HUDEP-2 (cell line): ENCODE data around the gene SRGN.
A peak's percentile ranks its signal among the peaks of the same experiment; 100 is the strongest.

ENCODE experiments used
- DNase-seq, 76 experiments: peaks; one replicate each; lab custom pipeline; 2025; ENCODE audit not compliant: unreplicated experiment in 76 of 76; lab: John Stamatoyannopoulos, UW

Gene SRGN

GRCh38 chr10:69089638-69090599 lies 2.0 kb downstream of the SRGN start:
- peak in 1 of 76 experiments; percentile 16 for DNase-seq

- no peak for DNase-seq
Observed at GRCh38 chr10:69090685-69091084, 2.8 kb downstream of the SRGN start.

- no peak for DNase-seq
Observed at GRCh38 chr10:69091143-69091651, 3.3 kb downstream of the SRGN start.

- peak in 67 of 76 experiments; percentile 6 to 85 (median 57) for DNase-seq
Observed at GRCh38 chr10:69092959-69093850, 5.3 kb downstream of the SRGN start.

GRCh38 chr10:69093933-69094332 lies 6.0 kb downstream of the SRGN start:
- peak in 7 of 76 experiments; percentile 5 to 28 (median 13) for DNase-seq

- no peak for DNase-seq
Observed at GRCh38 chr10:69096045-69096444, 8.1 kb downstream of the SRGN start.

GRCh38 chr10:69097729-69098128 lies 9.8 kb downstream of the SRGN start:
- no peak for DNase-seq

- no peak for DNase-seq
Observed at GRCh38 chr10:69100136-69100872, 12.4 kb downstream of the SRGN start.

- peak in 10 of 76 experiments; percentile 1 to 52 (median 20) for DNase-seq
Observed at GRCh38 chr10:69101451-69102095, 13.7 kb downstream of the SRGN start.

GRCh38 chr10:69102440-69102839 lies 14.5 kb downstream of the SRGN start:
- DNase-seq = no peak

GRCh38 chr10:69103784-69104183 lies 15.9 kb downstream of the SRGN start:
- DNase-seq = no peak

GRCh38 chr10:69104994-69105790 lies 17.3 kb downstream of the SRGN start:
- DNase-seq = no peak

- DNase-seq = no peak
Observed at GRCh38 chr10:69107176-69107490, 19.2 kb downstream of the SRGN start.

- DNase-seq = peak in 16 of 76 experiments; percentile 6 to 63 (median 17)
Observed at GRCh38 chr10:69107699-69108098, 19.8 kb downstream of the SRGN start.

GRCh38 chr10:69119896-69120295 lies 32.0 kb downstream of the SRGN start:
- DNase-seq = no peak

GRCh38 chr10:69123306-69123746 lies 35.4 kb downstream of the SRGN start:
- DNase-seq = peak in 36 of 76 experiments; percentile 8 to 84 (median 57)

GRCh38 chr10:69123747-69124562 lies 36.1 kb downstream of the SRGN start, which contains the start of gene VPS26A:
Gene VPS26A (plus strand): TSS chr10:69124178. CDS start chr10:69124278, 100 bp downstream.
- peak; percentile 15 to 99 (median 97) for DNase-seq
